ENCODE data around the gene SNCAIP. TPM values are rescaled to one million over a fixed set of nuclear protein-coding genes. Genes with fewer than 3 reads are reported as not detected.

Gene SNCAIP
- total RNA-seq, 1 experiment from 2014 or later: 3.0 TPM

DNA sequence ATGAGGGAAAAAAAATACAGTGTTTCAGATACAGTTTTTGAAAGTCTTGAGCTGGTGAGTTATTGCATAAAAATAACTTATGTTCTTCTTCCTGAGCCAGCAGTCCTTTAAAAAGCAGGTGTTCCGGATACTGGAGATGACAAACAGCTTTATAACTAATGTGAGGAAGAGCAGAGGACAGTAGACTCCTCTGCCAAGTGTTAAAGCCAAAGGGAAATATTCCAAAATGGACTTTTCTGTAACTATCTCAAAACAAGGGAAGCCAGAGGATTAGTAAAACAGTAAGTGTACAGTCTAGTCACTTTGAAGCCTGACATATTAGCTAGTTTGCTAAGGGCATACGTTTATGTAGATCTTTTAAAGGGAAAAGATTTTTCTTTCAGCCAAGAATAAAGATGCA, 11.0 kb upstream of the SNCAIP start:
- no CpG with 5 or more reads among the region's 2 CpGs for WGBS (ENCODE audit: extremely low coverage, insufficient read length, low lambda C conversion rate)
- no peak overlapping the region for H2AK5ac ChIP-seq (ENCODE audit: insufficient read length, low read length)
- H3K27me3 ChIP-seq (ENCODE audit: insufficient read depth, low read length): no peaks in the 10 kb centered on the region

More for the DNA sequence above, 11.0 kb upstream of the SNCAIP start:
- Mint-ChIP-seq H3K36me3 (ENCODE audit: insufficient read depth in 1 of 3, low read depth in 3 of 3) (no peaks in the 10 kb centered on the region), H3K27me3 (ENCODE audit: low read depth) (no peaks in the 10 kb centered on the region), H3K4me3 (no peak overlapping the region; a peak in 1 of 5 replicates), H3K4me1 (peaks cover 9% of the 10 kb centered on the region in 2 experiments), H3K9me3 (no peaks in the 10 kb centered on the region), H3K27ac (no peak overlapping the region)
- no peak overlapping the region for H2BK20ac ChIP-seq (ENCODE audit: low read depth, low read length, poor library complexity, severe bottlenecking)
- no peak overlapping the region for H3K23ac ChIP-seq (ENCODE audit: insufficient read length, low read depth, low read length)
- no peak overlapping the region for H2BK5ac ChIP-seq (ENCODE audit: insufficient read length, low read length)
- no peak overlapping the region for H3K18ac ChIP-seq (ENCODE audit: insufficient read length, low read depth, low read length)
- H3K4me2 ChIP-seq (ENCODE audit: insufficient read depth, insufficient read length, low read length): no peak overlapping the region
- no peak overlapping the region for H3T11ph ChIP-seq (ENCODE audit: low read length)
- H4K5ac ChIP-seq (ENCODE audit: insufficient read length, low read depth, low read length): no peak overlapping the region
- H3K9me3 ChIP-seq (ENCODE audit: control insufficient read depth, low read depth, low read length): no peaks in the 10 kb centered on the region
- H3K14ac ChIP-seq (ENCODE audit: insufficient read depth, low read length): no peak overlapping the region
- no peaks in the 10 kb centered on the region for H3K23me2 ChIP-seq (ENCODE audit: insufficient read length, low read depth, low read length, poor library complexity, severe bottlenecking)
- no peak overlapping the region for H2AFZ ChIP-seq (ENCODE audit: low read length)
- TF ChIP-seq, protein P1, sequence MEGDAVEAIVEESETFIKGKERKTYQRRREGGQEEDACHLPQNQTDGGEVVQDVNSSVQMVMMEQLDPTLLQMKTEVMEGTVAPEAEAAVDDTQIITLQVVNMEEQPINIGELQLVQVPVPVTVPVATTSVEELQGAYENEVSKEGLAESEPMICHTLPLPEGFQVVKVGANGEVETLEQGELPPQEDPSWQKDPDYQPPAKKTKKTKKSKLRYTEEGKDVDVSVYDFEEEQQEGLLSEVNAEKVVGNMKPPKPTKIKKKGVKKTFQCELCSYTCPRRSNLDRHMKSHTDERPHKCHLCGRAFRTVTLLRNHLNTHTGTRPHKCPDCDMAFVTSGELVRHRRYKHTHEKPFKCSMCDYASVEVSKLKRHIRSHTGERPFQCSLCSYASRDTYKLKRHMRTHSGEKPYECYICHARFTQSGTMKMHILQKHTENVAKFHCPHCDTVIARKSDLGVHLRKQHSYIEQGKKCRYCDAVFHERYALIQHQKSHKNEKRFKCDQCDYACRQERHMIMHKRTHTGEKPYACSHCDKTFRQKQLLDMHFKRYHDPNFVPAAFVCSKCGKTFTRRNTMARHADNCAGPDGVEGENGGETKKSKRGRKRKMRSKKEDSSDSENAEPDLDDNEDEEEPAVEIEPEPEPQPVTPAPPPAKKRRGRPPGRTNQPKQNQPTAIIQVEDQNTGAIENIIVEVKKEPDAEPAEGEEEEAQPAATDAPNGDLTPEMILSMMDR (conservative IDR thresholded peaks at IDR 0.05): no peak
- H4K91ac ChIP-seq (ENCODE audit: insufficient read length, low read depth, low read length): no peak overlapping the region
- no peaks in the 10 kb centered on the region for H3K79me1 ChIP-seq (ENCODE audit: insufficient read depth, low read depth, low read length, poor library complexity, severe bottlenecking)
- no peak overlapping the region for H3K4ac ChIP-seq (ENCODE audit: low read depth, low read length)
- H4K20me1 ChIP-seq (ENCODE audit: control insufficient read depth, insufficient read depth, insufficient read length): no peaks in the 10 kb centered on the region
- no peak overlapping the region for H2BK15ac ChIP-seq (ENCODE audit: low read depth, low read length)
- no peak overlapping the region for H3K9ac ChIP-seq (ENCODE audit: extremely low read depth, insufficient read length, low read length)
- no peak overlapping the region for H2BK12ac ChIP-seq (ENCODE audit: insufficient read length, low read depth, low read length)
- no peak for DNase-seq
- H2BK120ac ChIP-seq (ENCODE audit: low read depth, low read length, poor library complexity, severe bottlenecking): no peak overlapping the region
- no peaks in the 10 kb centered on the region for H3K79me2 ChIP-seq (ENCODE audit: insufficient read depth, low read length)
- H3K56ac ChIP-seq (ENCODE audit: insufficient read length, low read depth, low read length): no peak overlapping the region
- H3K27ac ChIP-seq (ENCODE audit: insufficient read length, low read depth, low read length): no peak overlapping the region
- no peak overlapping the region for H4K8ac ChIP-seq (replicated peaks; ENCODE audit: insufficient read length, low read depth, low read length)
- no peaks in the 10 kb centered on the region for H3K4me1 ChIP-seq (ENCODE audit: insufficient read depth, low read length)
